ENCODE results near the gene ATRN.
A peak's percentile ranks its signal among the peaks of the same experiment; 100 is the strongest.
"Not testable (repeated sequence)": the region's sequence is repeated elsewhere in the genome, so short reads cannot be mapped to it uniquely, and the experiment has no call there.

The ATRN gene

GRCh38 chr20:3470627-3471396 lies at the start of gene ATRN:
ATRN (plus strand) TSS chr20:3471018; CDS start chr20:3471108, 90 bp downstream.
- DNase-seq = peak; percentile 89 to 93

DNA sequence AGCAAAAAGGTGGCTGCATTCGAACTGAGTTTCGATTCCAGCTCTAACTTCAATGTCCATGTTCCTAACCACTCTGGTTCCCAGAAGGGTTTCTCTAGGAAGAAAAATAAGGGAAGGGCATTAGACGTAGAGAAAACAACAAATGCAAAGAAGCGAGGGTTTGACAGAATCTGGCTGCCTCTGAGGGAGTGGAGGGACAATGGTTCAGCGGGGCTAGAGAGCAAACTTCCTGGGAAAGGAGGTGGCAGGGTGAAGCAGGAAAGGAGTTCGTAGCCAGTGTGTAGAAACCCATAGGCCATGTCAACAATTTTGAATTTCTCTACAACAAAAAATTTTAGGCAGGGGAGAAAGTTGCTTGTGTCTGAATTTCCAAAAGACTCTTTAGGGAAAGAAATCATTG lies 48.8 kb upstream of the ATRN start:
- no peak for DNase-seq

- no peak for DNase-seq
These were observed 47.7 kb upstream of the ATRN start for GRCh38 chr20:3423126-3423525.

- not testable (repeated sequence) for DNase-seq
These were observed 44.1 kb upstream of the ATRN start for GRCh38 chr20:3426766-3427165.

DNA sequence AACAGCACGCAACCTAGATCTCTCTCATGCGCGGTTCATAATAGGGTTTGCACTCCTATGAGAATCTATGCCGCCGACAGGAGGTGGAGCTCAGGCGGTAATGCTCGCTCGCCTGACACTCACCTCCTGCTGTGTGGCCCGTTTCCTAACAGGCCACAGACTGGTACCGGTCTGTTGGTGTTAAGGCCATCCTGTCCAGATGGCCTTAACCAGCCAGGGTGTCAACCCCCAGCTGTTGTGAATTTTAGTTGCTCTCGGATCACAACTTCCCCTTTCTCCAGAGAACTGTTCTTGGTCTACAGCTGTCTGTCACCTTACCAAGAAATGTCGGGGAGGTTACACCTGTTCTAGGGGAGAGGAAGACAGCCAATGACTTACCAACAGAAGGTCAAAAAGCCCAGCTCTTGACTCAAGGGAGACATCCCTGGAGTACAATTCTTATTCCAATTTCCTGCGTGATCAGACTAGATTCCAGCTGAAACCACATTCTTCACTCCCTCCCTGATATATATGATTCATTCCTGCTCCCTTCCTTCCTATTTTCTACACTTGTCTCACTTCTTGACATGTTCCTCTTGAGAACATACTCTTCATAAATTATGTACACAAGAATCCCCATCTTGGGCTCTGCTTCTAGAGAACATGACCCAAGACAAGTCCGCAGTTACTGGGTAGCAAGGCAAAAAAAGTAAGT lies 40.3 kb upstream of the ATRN start:
- no peak for DNase-seq

GRCh38 chr20:3431109-3431508 lies 39.7 kb upstream of the ATRN start:
- DNase-seq = no peak

GRCh38 chr20:3432844-3433243 lies 38.0 kb upstream of the ATRN start:
- no peak for DNase-seq

DNA sequence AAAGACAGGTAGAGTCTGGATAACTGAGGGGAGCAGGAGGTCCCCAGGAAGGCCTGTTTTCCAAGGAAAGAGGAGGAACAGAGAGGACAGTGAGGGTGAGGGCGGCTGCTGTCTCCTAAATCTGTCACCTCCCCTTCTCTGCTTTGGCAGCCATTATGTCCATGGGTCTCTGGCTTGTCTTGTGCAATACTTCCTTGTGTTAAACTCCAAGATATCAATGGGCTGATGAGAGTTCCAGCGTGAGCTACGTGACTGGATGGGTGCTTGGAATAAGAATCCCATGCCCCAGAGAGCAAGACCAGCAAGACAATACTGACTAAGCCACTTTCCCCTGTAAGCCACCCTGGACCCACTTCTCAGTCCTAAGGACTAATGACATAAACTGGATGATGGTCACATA lies 37.1 kb upstream of the ATRN start:
- DNase-seq = no peak

DNA sequence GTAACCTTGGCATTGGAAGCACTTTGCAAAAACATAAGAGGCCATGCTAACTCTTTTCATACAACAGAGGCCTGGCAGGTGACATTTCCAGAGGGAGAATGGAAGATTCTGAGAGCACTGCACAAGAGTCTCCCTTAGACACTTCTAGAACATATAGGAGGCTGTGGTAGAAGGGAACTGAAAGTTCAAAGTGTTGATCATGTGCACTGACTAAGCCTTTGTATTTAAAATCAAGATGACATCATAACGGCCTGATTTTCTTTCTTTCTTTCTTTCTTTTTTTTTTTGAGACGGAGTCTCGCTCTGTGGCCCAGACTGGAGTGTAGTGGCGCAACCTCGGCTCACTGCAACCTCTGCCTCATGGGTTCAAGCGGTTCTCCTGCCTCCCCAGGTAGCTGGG lies 36.6 kb upstream of the ATRN start:
- no peak for DNase-seq

DNA sequence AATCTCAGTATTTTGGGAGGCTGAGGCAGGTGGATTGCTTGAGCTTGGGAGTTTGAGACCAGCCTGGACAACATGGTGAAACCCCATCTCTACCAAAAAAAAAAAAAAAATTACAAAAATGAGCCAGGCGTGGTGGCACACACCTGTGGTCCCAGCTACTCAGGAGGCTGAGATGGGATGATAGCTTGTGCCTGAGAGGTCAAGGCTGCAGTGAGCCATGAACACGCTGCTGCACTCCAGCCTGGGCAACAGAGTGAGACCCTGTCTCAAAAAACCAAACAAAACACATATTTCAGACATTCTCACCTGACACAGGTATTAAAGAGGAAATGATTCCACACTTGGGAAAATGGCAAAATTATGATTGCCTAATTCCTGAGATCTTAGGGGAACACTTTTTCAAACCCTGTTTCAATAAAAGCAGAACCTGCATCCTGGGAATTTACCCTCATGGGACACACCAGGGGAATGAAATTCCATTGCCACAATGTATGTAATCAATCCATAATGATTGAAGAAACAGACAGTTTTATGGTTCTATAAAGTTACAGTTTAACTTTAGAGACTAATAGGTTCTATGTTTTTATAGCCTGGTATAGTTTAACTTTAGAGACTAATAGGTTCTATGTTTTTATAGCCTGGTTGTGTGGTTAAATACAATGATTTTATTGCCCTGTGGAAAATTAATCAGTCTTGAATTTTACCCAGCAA lies 33.8 kb upstream of the ATRN start:
- no peak for DNase-seq

- no peak for DNase-seq
These were observed 24.0 kb upstream of the ATRN start for GRCh38 chr20:3446779-3447178.

- no peak for DNase-seq
These were observed 23.5 kb upstream of the ATRN start for GRCh38 chr20:3447321-3447720.

GRCh38 chr20:3449319-3449718 lies 21.5 kb upstream of the ATRN start:
- no peak for DNase-seq

DNA sequence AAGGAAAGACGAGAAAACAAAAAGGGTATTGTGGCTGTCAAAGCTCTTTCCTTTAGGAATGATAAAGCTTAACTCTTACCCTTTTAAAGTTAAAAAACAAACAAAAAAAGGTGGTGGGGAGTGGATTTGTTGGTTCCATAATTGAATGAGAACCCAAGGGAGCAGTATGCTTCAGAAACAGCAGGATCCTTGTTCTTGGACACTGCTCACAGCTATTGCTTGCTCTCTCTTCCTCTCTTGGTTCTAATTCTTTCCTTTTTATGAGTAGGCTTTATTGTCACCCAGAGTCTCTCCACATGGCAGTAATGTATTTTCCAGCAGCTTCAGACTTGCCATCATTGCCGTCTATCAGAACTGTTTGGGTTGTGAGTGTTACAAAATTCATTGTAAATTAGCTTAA lies 18.7 kb upstream of the ATRN start:
- DNase-seq = no peak

GRCh38 chr20:3452690-3453089 lies 18.1 kb upstream of the ATRN start:
- DNase-seq = no peak

DNA sequence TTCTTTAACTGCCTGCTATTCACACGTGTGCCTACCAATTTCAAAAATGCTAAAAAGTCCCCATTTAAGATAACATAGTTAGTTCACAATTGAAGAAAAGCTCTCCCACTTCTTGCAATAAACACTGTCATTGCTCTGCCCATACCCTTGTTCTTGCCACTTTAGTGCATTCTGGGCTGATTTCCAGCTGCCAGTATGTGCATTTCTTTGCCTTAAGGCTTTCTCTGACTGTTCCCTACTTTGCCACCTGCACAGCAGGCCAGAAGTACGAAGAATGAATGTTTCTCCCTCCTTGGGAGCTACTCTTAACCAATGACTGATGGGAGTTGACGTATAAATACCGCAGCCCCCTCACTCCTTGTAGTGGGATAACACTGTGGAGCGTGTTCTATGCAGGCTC lies 16.0 kb upstream of the ATRN start:
- no peak for DNase-seq

GRCh38 chr20:3456648-3457047 lies 14.2 kb upstream of the ATRN start:
- no peak for DNase-seq

DNA sequence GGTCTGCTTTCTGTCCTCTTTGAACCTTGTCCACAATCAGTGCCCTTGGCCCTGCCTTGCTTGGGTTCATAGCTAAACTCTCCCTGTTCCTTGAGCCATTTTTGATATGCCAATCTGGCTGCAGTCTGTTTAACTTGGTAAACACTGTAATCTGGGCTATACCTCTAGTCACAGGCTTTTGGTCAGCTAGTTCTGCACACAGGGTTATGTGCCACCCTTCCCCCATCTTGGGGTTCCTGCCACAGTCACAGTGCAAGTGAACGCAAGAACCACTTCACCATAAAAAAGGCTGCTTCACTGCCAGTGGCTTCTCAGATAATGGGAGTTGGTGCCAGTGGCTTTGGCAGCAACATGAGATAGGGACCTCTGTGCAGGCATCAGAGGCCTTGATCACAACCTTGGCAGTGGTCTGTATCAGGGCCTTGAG lies 10.9 kb upstream of the ATRN start:
- no peak for DNase-seq

GRCh38 chr20:3461211-3461771 lies 9.5 kb upstream of the ATRN start:
- DNase-seq = no peak

DNA sequence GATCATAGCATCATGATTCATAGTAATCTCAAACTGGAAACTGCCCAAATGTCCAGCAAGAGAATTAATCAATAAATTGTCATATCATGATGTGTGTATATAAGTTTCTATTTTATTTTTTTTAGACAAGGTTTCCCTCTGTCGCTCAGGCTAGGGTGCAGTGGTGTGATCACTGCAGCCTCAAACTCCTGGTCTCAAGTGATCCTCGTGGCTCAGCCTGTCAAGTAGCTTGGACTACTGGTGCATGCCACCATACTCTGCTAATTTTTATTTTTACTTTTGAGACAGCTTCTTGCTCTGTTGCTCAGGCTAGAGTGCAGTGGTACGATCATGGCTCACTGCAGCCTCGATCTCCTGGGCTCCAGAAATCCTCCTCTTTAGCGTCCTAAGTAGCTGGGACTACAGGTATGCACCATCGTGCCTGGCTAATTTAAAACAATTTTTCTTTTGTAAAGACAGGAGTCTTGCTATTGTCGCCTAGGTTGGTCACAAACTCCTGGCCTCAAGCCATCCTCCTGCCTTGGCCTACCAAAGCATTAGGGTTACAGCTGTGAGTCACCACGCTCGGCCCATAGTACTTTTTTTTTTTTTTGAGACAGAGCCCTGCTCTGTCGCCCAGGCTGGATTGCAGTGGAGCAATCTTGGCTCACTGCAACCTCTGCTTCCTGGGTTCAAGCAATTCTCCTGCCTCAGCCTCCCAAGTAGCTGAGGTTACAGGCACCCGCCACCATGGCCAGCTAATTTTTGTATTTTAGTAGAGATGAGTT lies 8.7 kb upstream of the ATRN start:
- no peak for DNase-seq

DNA sequence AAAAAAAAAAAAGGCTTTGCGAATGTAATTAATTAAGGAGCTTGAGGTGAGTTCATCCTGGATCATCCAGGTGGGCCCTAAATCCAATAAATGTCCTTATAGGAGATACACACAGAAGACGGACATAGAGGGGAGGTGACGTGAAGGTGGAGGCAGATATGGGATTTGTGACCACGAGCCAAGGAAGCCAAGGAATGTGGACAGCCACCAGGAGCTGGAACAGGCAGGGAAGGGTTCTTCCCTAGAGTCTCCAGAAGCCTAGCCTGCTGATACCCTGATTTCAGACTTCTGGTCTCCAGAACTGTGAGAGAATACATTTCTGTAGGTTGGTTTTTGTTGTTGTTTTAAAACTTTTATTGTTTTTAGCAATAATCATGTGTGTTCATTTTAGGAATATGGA lies 6.7 kb upstream of the ATRN start:
- no peak for DNase-seq

DNA sequence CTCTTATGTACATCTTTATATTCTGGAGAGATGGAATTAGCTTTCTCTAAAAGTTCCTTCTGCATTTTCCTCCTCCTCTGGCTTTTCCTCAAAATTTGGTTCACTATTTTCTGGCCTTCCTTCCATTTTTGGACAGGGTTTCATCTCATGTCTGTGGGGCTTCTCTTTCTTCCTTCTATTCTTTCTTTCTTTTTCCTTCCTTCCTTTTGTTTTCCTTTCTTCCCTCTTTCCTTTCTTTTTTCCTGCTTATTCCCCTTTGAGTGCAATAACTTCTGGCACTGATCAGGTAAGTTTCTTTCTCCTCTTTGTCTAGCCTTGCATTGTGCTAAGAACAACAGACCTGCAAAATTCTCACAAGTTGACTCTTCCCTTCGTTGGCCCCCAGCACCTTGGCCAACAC lies 5.5 kb upstream of the ATRN start:
- DNase-seq = no peak

- DNase-seq = no peak
These were observed 601 bp upstream of the ATRN start for GRCh38 chr20:3470208-3470626.
